Kidney (tissue), 14 donors: ENCODE results near the gene DLST. TPM values are rescaled to one million over a fixed set of nuclear protein-coding genes. Genes with fewer than 3 reads are reported as not detected.

ENCODE experiments used
- DNase-seq, 5 donors: peaks; one replicate each; pipeline ENCODE4 v3.0.0-alpha.2; 2013 to 2020
- FAIRE-seq: peaks from 2 replicates; lab custom pipeline; 2012; peaks lifted over from hg19 to GRCh38; lab: Jason Lieb, UNC
- H3K27ac ChIP-seq, 2 donors: one replicate each; pipeline ENCODE4 v1.7.0; 2013; ENCODE audit warnings: low read depth in 2 of 2, low read length in 2 of 2, inconsistent platforms in 1 of 2
- H3K27me3 ChIP-seq: one replicate; pipeline ENCODE4 v1.7.1; 2013; ENCODE audit warnings: low read length, inconsistent platforms; ENCODE audit not compliant: control insufficient read depth, insufficient read depth
- H3K36me3 ChIP-seq, 3 donors: one replicate each; pipeline versions ENCODE4 v1.7.0 to v1.7.1; 2013; ENCODE audit warnings: low read length in 3 of 3, control low read depth in 1 of 3, inconsistent platforms in 1 of 3; ENCODE audit not compliant: insufficient read depth in 3 of 3, control insufficient read depth in 2 of 3
- H3K4me1 ChIP-seq, 3 donors: one replicate each; pipeline versions ENCODE4 v1.7.0 to v1.7.1; 2013; ENCODE audit warnings: low read length in 3 of 3, inconsistent platforms in 1 of 3, low read depth in 1 of 3; ENCODE audit not compliant: control insufficient read depth in 2 of 3, insufficient read depth in 2 of 3
- H3K4me3 ChIP-seq, 3 donors: one replicate each; pipeline versions ENCODE4 v1.7.0 to v1.8.1; 2013; ENCODE audit warnings: low read length in 3 of 3, control low read depth in 1 of 3, inconsistent platforms in 1 of 3
- H3K9ac ChIP-seq, 3 donors: one replicate each; pipeline versions ENCODE4 v1.7.0 to v1.7.1; 2013; ENCODE audit warnings: low read length in 3 of 3, control low read depth in 1 of 3, inconsistent platforms in 1 of 3
- H3K9me3 ChIP-seq, 3 donors: one replicate each; pipeline versions ENCODE4 v1.7.0 to v1.7.1; 2013; ENCODE audit warnings: low read length in 3 of 3, control low read depth in 1 of 3, inconsistent platforms in 1 of 3; ENCODE audit not compliant: control insufficient read depth in 2 of 3, insufficient read depth in 1 of 3
- intact Hi-C: fragments of 100-400 bp; cut with DNase I; formaldehyde crosslinking; loops from one replicate; pipeline ENCODE4 v1.11.1; 2022
- polyA plus RNA-seq: library from polyadenylated mRNA; stranded (reverse); fragments of 350-450 nt; fragmentation: Illumina TruSeq; extraction: RNeasy Lipid Tissue Mini Kit (QIAGEN cat#74804); gene quantifications from one replicate; pipeline ENCODE4 v1.2.3, GENCODE V29; 2014; ENCODE audit warnings: low read depth, low replicate concordance; ENCODE audit not compliant: insufficient read depth
- total RNA-seq: library from RNA; stranded (reverse); fragmentation: NEBNext Ultra II Directional; extraction: Animal tissue kit (Norgen Biotek cat#: 25700); gene quantifications from one replicate; pipeline ENCODE4 v1.2.1, GENCODE V29; 2021
- TF ChIP-seq, protein P1 (sequence below): IDR thresholded peaks from 3 replicates; pipeline ENCODE4 v1.5.1; 2012; ENCODE audit warnings: mild to moderate bottlenecking, moderate library complexity, borderline replicate concordance; ENCODE audit not compliant: insufficient read depth; ENCODE audit errors: extremely low read depth
- donor health status: control.
- donor health status: control.
- donor health status: control.
- donor health status: control.
- donor health status: control.
- donor health status: DM: yes; HTN: yes; CAD: no.
- donor health status: Normal renal cell carcinoma (clear cell type).

The DLST gene
- total and polyA plus RNA-seq, 2 donors from 2014 or later: 98.6 to 112 TPM

DNA sequence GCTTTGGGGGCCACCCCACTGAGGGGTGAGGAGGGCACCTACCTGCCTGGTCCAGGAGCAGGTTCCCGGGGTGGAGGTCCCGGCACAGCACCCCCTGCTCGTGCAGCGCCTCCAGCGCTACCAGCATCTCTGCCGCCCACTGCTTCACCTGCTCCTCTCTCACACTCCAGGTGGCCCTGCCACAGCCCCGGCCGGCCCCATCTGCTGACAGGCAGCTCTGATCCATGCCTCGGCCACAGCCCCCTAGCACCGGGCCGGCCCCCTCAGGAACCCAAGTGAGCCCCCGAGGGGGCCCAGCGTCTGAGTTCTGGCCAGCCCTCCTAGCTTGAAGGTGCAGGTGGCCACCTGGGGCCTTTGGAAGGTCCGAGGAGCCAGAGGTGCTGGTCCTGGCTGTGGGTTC is 27.8 kb downstream of the DLST start:
- no peak for FAIRE-seq
- H3K27ac ChIP-seq: no peak overlapping the region
- peaks cover 0 to 12% (median 0%) of the 10 kb centered on the region in 3 donors for H3K4me1 ChIP-seq
- no peak overlapping the region for H3K9ac ChIP-seq
- intact Hi-C loops: loop anchor here (5.0 kb wide), 1 partner anchor 47 kb away; no protein-coding TSS in a partner anchor
- peaks cover 0 to 4% (median 3%) of the 10 kb centered on the region in 3 donors for H3K36me3 ChIP-seq
- DNase-seq: peak in 1 of 5 donors; percentile 73
- no peaks in the 10 kb centered on the region for H3K9me3 ChIP-seq
- H3K4me3 ChIP-seq: no peak overlapping the region
- H3K27me3 ChIP-seq: no peaks in the 10 kb centered on the region
- TF ChIP-seq, protein P1, sequence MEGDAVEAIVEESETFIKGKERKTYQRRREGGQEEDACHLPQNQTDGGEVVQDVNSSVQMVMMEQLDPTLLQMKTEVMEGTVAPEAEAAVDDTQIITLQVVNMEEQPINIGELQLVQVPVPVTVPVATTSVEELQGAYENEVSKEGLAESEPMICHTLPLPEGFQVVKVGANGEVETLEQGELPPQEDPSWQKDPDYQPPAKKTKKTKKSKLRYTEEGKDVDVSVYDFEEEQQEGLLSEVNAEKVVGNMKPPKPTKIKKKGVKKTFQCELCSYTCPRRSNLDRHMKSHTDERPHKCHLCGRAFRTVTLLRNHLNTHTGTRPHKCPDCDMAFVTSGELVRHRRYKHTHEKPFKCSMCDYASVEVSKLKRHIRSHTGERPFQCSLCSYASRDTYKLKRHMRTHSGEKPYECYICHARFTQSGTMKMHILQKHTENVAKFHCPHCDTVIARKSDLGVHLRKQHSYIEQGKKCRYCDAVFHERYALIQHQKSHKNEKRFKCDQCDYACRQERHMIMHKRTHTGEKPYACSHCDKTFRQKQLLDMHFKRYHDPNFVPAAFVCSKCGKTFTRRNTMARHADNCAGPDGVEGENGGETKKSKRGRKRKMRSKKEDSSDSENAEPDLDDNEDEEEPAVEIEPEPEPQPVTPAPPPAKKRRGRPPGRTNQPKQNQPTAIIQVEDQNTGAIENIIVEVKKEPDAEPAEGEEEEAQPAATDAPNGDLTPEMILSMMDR: no peak

DNA sequence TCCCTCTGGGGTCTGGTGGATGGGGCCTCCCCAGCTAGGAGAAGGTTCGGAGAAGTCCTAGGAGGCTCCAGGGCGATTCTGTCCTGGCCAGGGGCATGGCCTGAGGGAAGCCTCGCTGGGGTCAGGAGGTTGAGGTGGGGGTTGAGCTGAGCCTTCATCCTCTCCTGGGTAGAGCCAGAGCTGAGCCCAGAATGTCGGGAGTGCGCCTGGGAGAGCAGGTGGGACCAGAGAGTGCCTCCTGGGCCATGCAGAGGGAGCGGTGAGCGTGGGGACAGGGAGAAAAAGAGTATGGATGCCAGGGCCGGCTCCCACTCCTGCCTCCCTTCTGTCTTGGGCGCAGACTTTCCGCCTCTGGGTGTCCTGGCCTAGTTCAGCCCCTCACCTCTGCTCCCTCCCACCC is 28.2 kb downstream of the DLST start:
- no peak for FAIRE-seq
- Histone ChIP-seq H3K27ac (no peak overlapping the region), H3K27me3 (no peaks in the 10 kb centered on the region), H3K36me3 (peaks cover 0 to 2% (median 0%) of the 10 kb centered on the region in 3 donors), H3K9me3 (no peaks in the 10 kb centered on the region), H3K9ac (no peak overlapping the region), H3K4me3 (no peak overlapping the region), H3K4me1 (peaks cover 0 to 12% (median 0%) of the 10 kb centered on the region in 3 donors)
- DNase-seq: peak in 1 of 5 donors; percentile 60
- intact Hi-C loops: loop anchor here (5.0 kb wide), 1 partner anchor 48 kb away; no protein-coding TSS in a partner anchor
- TF ChIP-seq, protein P1: no peak

DNA sequence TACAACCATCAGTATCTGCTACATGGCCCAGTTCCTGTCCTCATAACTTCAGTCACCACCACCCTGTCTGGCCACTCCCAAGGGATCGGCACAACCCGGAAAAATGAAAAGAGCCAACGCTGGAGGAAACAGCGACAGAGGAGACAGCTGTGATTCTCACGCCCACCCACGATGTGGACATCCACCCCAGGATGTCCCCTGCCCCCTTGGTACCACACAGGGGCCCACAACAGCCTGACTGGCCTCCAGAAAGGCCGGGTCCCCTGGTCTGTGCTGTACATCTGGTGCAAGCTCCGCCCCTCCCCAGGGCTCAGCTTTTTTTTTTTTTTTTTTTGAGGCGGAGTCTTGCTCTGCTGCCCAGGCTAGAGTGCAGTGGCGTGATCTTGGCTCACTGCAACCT is 28.8 kb downstream of the DLST start:
- Histone ChIP-seq H3K9ac (no peak overlapping the region), H3K27me3 (no peaks in the 10 kb centered on the region), H3K9me3 (no peaks in the 10 kb centered on the region), H3K27ac (no peak overlapping the region), H3K4me3 (no peak overlapping the region), H3K4me1 (peaks cover 0 to 12% (median 0%) of the 10 kb centered on the region in 3 donors), H3K36me3 (peaks cover 0 to 2% (median 0%) of the 10 kb centered on the region in 3 donors)
- TF ChIP-seq, protein P1: no peak
- FAIRE-seq (no peak), DNase-seq (peak in 1 of 5 donors; percentile 51)
- intact Hi-C loops: no loop called here

DNA sequence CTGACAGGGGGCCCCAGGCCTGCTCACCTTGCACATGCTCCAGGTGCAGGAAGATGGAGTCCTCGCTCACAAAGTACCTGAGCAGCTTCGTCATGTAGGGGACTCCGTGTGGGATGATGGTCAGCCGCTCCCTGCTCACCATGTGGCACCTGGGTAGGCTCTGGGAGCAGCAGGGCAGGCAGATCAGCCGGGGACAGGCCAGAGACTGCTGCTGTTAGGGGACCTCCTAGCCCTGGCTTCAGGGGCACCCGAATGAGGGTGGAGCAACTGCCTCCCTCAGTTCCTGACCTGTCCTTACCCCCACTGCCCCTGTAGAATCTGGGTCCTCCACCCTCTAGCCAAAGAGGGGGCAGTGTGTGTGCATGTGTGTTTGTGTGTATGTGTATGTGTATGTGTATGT is 29.5 kb downstream of the DLST start:
- FAIRE-seq: no peak
- H3K9ac ChIP-seq: no peak overlapping the region
- H3K36me3 ChIP-seq: peaks cover 0 to 2% (median 0%) of the 10 kb centered on the region in 3 donors
- no peak for DNase-seq
- no peaks in the 10 kb centered on the region for H3K27me3 ChIP-seq
- no peak overlapping the region for H3K4me3 ChIP-seq
- no peaks in the 10 kb centered on the region for H3K9me3 ChIP-seq
- intact Hi-C loops: no loop called here
- H3K27ac ChIP-seq: no peak overlapping the region
- peaks cover 0 to 12% (median 0%) of the 10 kb centered on the region in 3 donors for H3K4me1 ChIP-seq
- TF ChIP-seq, protein P1: no peak
